Measurements from ENCODE around the gene PYGL. TPM values are rescaled to one million over a fixed set of nuclear protein-coding genes. Genes with fewer than 3 reads are reported as not detected.

PYGL gene
- total RNA-seq (2021; ENCODE audit: unreplicated experiment) = 23.0 TPM
- 25.1 TPM for polyA plus RNA-seq (2012; ENCODE audit: insufficient read length)
- percentile 44 among the genes with signal in this experiment for Bru-seq, nascent RNA
- BruChase-seq, experiment 1, labeled RNA remaining after a 2-hour chase = percentile 44 among the genes with signal in this experiment
- percentile 48 among the genes with signal in this experiment for BruChase-seq, experiment 2, labeled RNA remaining after a 6-hour chase
- long read RNA-seq, transcript PYGL-201 (20 exons, 3,048 nt) = major isoform, 26 of 33 reads
- long read RNA-seq, partial matches to known transcripts = 4 of 33 reads
- long read RNA-seq, other reads (novel, unspliced or antisense) = 2 of 33 reads

- ChIA-PET CTCF (no interaction called here), POLR2A (no interaction called here)
- intact Hi-C loops (cut with micrococcal nuclease; ENCODE audit: unreplicated experiment) (no loop called here), in situ Hi-C loops (cut with HindIII; ENCODE audit: low pct_unique_long_range_greater_than_20kb, low sequenced_read_pairs) (no loop called here)
- peak within 1 kb of the TSS; percentile 62 to 68 for H3K4me3 ChIP-seq (ENCODE audit: low read depth in 2 of 2, low read length in 2 of 2)
- ATAC-seq (peak; percentile 95), DNase-seq (ENCODE audit: low read depth, low spot score) (no peak)
- peak within 1 kb of the TSS; percentile 49 for H3K27ac ChIP-seq (ENCODE audit: low read length)
- no peaks in the 10 kb centered on the region for H3K27me3 ChIP-seq (ENCODE audit: control insufficient read depth, insufficient read depth, low read length)
- no peaks in the 10 kb centered on the region for H3K36me3 ChIP-seq (ENCODE audit: control insufficient read depth, insufficient read depth, low read length)
- no peak for TF ChIP-seq CTCF (IDR thresholded peaks at IDR 0.05)
- no peak for TF ChIP-seq TCF7L2 (IDR thresholded peaks at IDR 0.05; ENCODE audit: low read depth, low read length)
- no peak for TF ChIP-seq REST (IDR thresholded peaks at IDR 0.05; ENCODE audit: insufficient read depth in 1 of 2, low read depth in 2 of 2, low read length in 1 of 2)
- 0 out of 2 replicates have a peak, but pooled peaks have one; percentile 20 for TF ChIP-seq POLR2AphosphoS5 (IDR thresholded peaks at IDR 0.05; ENCODE audit: low read depth, low read length)
- H3K4me1 ChIP-seq (ENCODE audit: control insufficient read depth, insufficient read depth, low read length) = no peaks in the 10 kb centered on the region
- H3K9me3 ChIP-seq (ENCODE audit: control insufficient read depth, insufficient read depth, low read depth, low read length) = no peaks in the 10 kb centered on the region
- no TSS peak for BruUV-seq (replicated peaks)
These were observed at the start of gene PYGL for GRCh38 chr14:50943943-50944646. Gene PYGL (minus strand): TSS chr14:50944483. CDS start chr14:50944403, 80 bp downstream.

GRCh38 chr14:50985859-50986331 is 41.6 kb upstream of the PYGL start:
- no TSS peak for BruUV-seq (replicated peaks)
- TF ChIP-seq TCF7L2 (IDR thresholded peaks at IDR 0.05; ENCODE audit: low read depth, low read length) = no peak
- no peak for TF ChIP-seq SIN3A (IDR thresholded peaks at IDR 0.05; ENCODE audit: borderline replicate concordance, insufficient read depth, low read depth, low read length)
- TF ChIP-seq REST (IDR thresholded peaks at IDR 0.05; ENCODE audit: insufficient read depth in 1 of 2, low read depth in 2 of 2, low read length in 1 of 2) = no peak
- no peak for TF ChIP-seq POLR2AphosphoS5 (IDR thresholded peaks at IDR 0.05; ENCODE audit: low read depth, low read length)
- TF ChIP-seq CTCF (IDR thresholded peaks at IDR 0.05) = no peak
- ChIA-PET CTCF (interaction anchor here (0.6 kb wide), 1 partner anchor 102 kb away, joined by 3 read pairs; no protein-coding TSS in a partner anchor), POLR2A (interaction anchor here (0.6 kb wide), 1 partner anchor 410 kb away, joined by 3 read pairs; no protein-coding TSS in a partner anchor)
- intact Hi-C loops (cut with micrococcal nuclease; ENCODE audit: unreplicated experiment) = no loop called here
- Histone ChIP-seq H3K27ac (ENCODE audit: low read length) (no peak overlapping the region), H3K4me1 (ENCODE audit: control insufficient read depth, insufficient read depth, low read length) (no peaks in the 10 kb centered on the region), H3K4me3 (ENCODE audit: low read depth in 2 of 2, low read length in 2 of 2) (no peak overlapping the region), H3K36me3 (ENCODE audit: control insufficient read depth, insufficient read depth, low read length) (no peaks in the 10 kb centered on the region), H3K9me3 (ENCODE audit: control insufficient read depth, insufficient read depth, low read depth, low read length) (no peaks in the 10 kb centered on the region), H3K27me3 (ENCODE audit: control insufficient read depth, insufficient read depth, low read length) (peaks cover 4% of the 10 kb centered on the region; the same call in 1 of the 2 replicates)
- no peak for DNase-seq (ENCODE audit: low read depth, low spot score)
- no peak for ATAC-seq
- in situ Hi-C loops (cut with HindIII; ENCODE audit: low pct_unique_long_range_greater_than_20kb, low sequenced_read_pairs) = no loop called here
